Measurements from ENCODE around the gene LDLRAP1.

LDLRAP1 gene

GRCh38 chr1:25568834-25569596, 25.6 kb downstream of the LDLRAP1 start:
- peak overlapping the region; percentile 92 for H3K27ac Mint-ChIP-seq
- H3K9me3 Mint-ChIP-seq (ENCODE audit: low read depth) = no peaks in the 10 kb centered on the region
- peaks cover 86% of the 10 kb centered on the region for H3K4me1 Mint-ChIP-seq (ENCODE audit: low read depth)
- H3K4me3 Mint-ChIP-seq = peak overlapping the region; percentile 20
- H3K27me3 Mint-ChIP-seq = no peaks in the 10 kb centered on the region
- no peaks in the 10 kb centered on the region for H3K36me3 Mint-ChIP-seq

- Mint-ChIP-seq H3K27me3 (no peaks in the 10 kb centered on the region), H3K4me1 (ENCODE audit: low read depth) (peaks cover 86% of the 10 kb centered on the region), H3K27ac (peak overlapping the region; percentile 92), H3K4me3 (no peak overlapping the region), H3K9me3 (ENCODE audit: low read depth) (no peaks in the 10 kb centered on the region), H3K36me3 (no peaks in the 10 kb centered on the region)
These were observed 26.4 kb downstream of the LDLRAP1 start for GRCh38 chr1:25569597-25570396.

GRCh38 chr1:25570798-25571521, 27.6 kb downstream of the LDLRAP1 start:
- H3K4me3 Mint-ChIP-seq = no peak overlapping the region
- H3K36me3 Mint-ChIP-seq = no peaks in the 10 kb centered on the region
- H3K27ac Mint-ChIP-seq = peak overlapping the region; percentile 61
- no peaks in the 10 kb centered on the region for H3K27me3 Mint-ChIP-seq
- peaks cover 76% of the 10 kb centered on the region for H3K4me1 Mint-ChIP-seq (ENCODE audit: low read depth)
- no peaks in the 10 kb centered on the region for H3K9me3 Mint-ChIP-seq (ENCODE audit: low read depth)

- Mint-ChIP-seq H3K27me3 (no peaks in the 10 kb centered on the region), H3K36me3 (no peaks in the 10 kb centered on the region), H3K27ac (peak overlapping the region; percentile 61), H3K4me1 (ENCODE audit: low read depth) (peaks cover 71% of the 10 kb centered on the region), H3K9me3 (ENCODE audit: low read depth) (no peaks in the 10 kb centered on the region), H3K4me3 (no peak overlapping the region)
These were observed 28.1 kb downstream of the LDLRAP1 start for GRCh38 chr1:25571522-25571970.

- H3K4me1 Mint-ChIP-seq (ENCODE audit: low read depth) = peaks cover 65% of the 10 kb centered on the region
- H3K9me3 Mint-ChIP-seq (ENCODE audit: low read depth) = no peaks in the 10 kb centered on the region
- peak overlapping the region; percentile 61 for H3K27ac Mint-ChIP-seq
- no peaks in the 10 kb centered on the region for H3K36me3 Mint-ChIP-seq
- no peaks in the 10 kb centered on the region for H3K27me3 Mint-ChIP-seq
- H3K4me3 Mint-ChIP-seq = no peak overlapping the region
These were observed 28.7 kb downstream of the LDLRAP1 start for GRCh38 chr1:25572107-25572506.

- Mint-ChIP-seq H3K4me3 (no peak overlapping the region), H3K9me3 (ENCODE audit: low read depth) (no peaks in the 10 kb centered on the region), H3K27ac (peak overlapping the region; percentile 50), H3K36me3 (no peaks in the 10 kb centered on the region), H3K4me1 (ENCODE audit: low read depth) (peaks cover 60% of the 10 kb centered on the region), H3K27me3 (no peaks in the 10 kb centered on the region)
These were observed 29.5 kb downstream of the LDLRAP1 start for GRCh38 chr1:25572708-25573590.

- Mint-ChIP-seq H3K4me3 (no peak overlapping the region), H3K27ac (no peak overlapping the region), H3K27me3 (no peaks in the 10 kb centered on the region), H3K9me3 (ENCODE audit: low read depth) (no peaks in the 10 kb centered on the region), H3K36me3 (no peaks in the 10 kb centered on the region), H3K4me1 (ENCODE audit: low read depth) (peaks cover 54% of the 10 kb centered on the region)
These were observed 30.2 kb downstream of the LDLRAP1 start for GRCh38 chr1:25573591-25573930.

GRCh38 chr1:25573961-25574360, 30.6 kb downstream of the LDLRAP1 start:
- no peaks in the 10 kb centered on the region for H3K27me3 Mint-ChIP-seq
- H3K27ac Mint-ChIP-seq = peak overlapping the region; percentile 61
- H3K4me3 Mint-ChIP-seq = no peak overlapping the region
- no peaks in the 10 kb centered on the region for H3K36me3 Mint-ChIP-seq
- H3K9me3 Mint-ChIP-seq (ENCODE audit: low read depth) = no peaks in the 10 kb centered on the region
- H3K4me1 Mint-ChIP-seq (ENCODE audit: low read depth) = peaks cover 50% of the 10 kb centered on the region

- Mint-ChIP-seq H3K4me3 (no peak overlapping the region), H3K27me3 (no peaks in the 10 kb centered on the region), H3K9me3 (ENCODE audit: low read depth) (no peaks in the 10 kb centered on the region), H3K27ac (no peak overlapping the region), H3K36me3 (no peaks in the 10 kb centered on the region), H3K4me1 (ENCODE audit: low read depth) (peaks cover 38% of the 10 kb centered on the region)
These were observed 31.8 kb downstream of the LDLRAP1 start for GRCh38 chr1:25575191-25575590.

- no peak overlapping the region for H3K4me3 Mint-ChIP-seq
- H3K27ac Mint-ChIP-seq = no peak overlapping the region
These were observed 33.2 kb downstream of the LDLRAP1 start for GRCh38 chr1:25576459-25577133.

GRCh38 chr1:25577134-25577920, 33.9 kb downstream of the LDLRAP1 start:
- Mint-ChIP-seq H3K9me3 (ENCODE audit: low read depth) (no peaks in the 10 kb centered on the region), H3K27me3 (no peaks in the 10 kb centered on the region), H3K4me3 (no peak overlapping the region), H3K27ac (no peak overlapping the region), H3K36me3 (no peaks in the 10 kb centered on the region), H3K4me1 (ENCODE audit: low read depth) (peaks cover 24% of the 10 kb centered on the region)

More at GRCh38 chr1:25576459-25577133, 33.2 kb downstream of the LDLRAP1 start:
- Mint-ChIP-seq H3K36me3 (no peaks in the 10 kb centered on the region), H3K27me3 (no peaks in the 10 kb centered on the region), H3K4me1 (ENCODE audit: low read depth) (peaks cover 32% of the 10 kb centered on the region), H3K9me3 (ENCODE audit: low read depth) (no peaks in the 10 kb centered on the region)

GRCh38 chr1:25579292-25580252, 36.2 kb downstream of the LDLRAP1 start:
- peaks cover 6% of the 10 kb centered on the region for H3K4me1 Mint-ChIP-seq (ENCODE audit: low read depth)

More at GRCh38 chr1:25579292-25580252, 36.2 kb downstream of the LDLRAP1 start:
- Mint-ChIP-seq H3K27ac (no peak overlapping the region), H3K4me3 (no peak overlapping the region), H3K36me3 (no peaks in the 10 kb centered on the region), H3K27me3 (no peaks in the 10 kb centered on the region), H3K9me3 (ENCODE audit: low read depth) (no peaks in the 10 kb centered on the region)

Measured in activated naive CD8-positive, alpha-beta T cell (primary cell).